GM12865 (cell line): ENCODE data around the gene PRCD.
A peak's percentile ranks its signal among the peaks of the same experiment; 100 is the strongest.
"Not testable (repeated sequence)": the region's sequence is repeated elsewhere in the genome, so short reads cannot be mapped to it uniquely, and the experiment has no call there.

Experiments used
- DNase-seq: peaks from one replicate; pipeline ENCODE4 v3.0.0; 2010; ENCODE audit warnings: low read depth
- H3K4me3 ChIP-seq: 2 replicates; pipeline ENCODE4 v1.5.1; 2011; ENCODE audit warnings: mild to moderate bottlenecking, low read depth, low read length, control low read depth
- CTCF ChIP-seq: IDR thresholded peaks from 2 replicates; pipeline ENCODE4 v1.5.1; 2011; ENCODE audit warnings: low read length, control low read depth, low read depth, inconsistent platforms; ENCODE audit not compliant: insufficient read depth; ENCODE audit errors: missing control alignments

PRCD gene

GRCh38 chr17:76524598-76525512, 15.0 kb upstream of the PRCD start:
- DNase-seq = no peak
- H3K4me3 ChIP-seq = no peak overlapping the region
- no peak for TF ChIP-seq CTCF

- not testable (repeated sequence) for DNase-seq, H3K4me3 ChIP-seq
Measured at GRCh38 chr17:76525513-76525833, 14.4 kb upstream of the PRCD start.

DNA sequence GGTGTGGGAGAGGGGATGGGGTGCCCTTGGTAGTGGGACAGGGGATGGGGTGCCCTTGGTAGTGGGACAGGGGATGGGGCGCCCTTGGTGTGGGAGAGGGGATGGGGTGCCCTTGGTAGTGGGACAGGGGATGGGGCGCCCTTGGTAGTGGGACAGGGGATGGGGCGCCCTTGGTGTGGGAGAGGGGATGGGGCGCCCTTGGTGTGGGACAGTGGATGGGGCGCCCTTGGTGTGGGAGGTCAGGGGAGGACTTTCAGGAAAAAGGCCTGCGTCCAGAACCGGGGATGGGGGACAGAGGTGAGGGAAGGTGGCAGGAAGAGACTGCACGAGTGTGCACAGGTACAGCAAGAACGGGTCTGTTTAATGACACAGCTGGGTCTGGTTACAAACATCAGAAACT, 12.8 kb upstream of the PRCD start:
- not testable (repeated sequence) for DNase-seq, H3K4me3 ChIP-seq

GRCh38 chr17:76527430-76528111, 12.3 kb upstream of the PRCD start:
- peak; percentile 6 for TF ChIP-seq CTCF
- H3K4me3 ChIP-seq = peak overlapping the region; percentile 51
- peak; percentile 63 for DNase-seq

- H3K4me3 ChIP-seq = peak overlapping the region; percentile 51
- TF ChIP-seq CTCF = no peak
- DNase-seq = peak; percentile 67
Measured at GRCh38 chr17:76528156-76528527, 11.7 kb upstream of the PRCD start.

GRCh38 chr17:76528528-76529223, 11.2 kb upstream of the PRCD start:
- TF ChIP-seq CTCF = no peak
- peak; percentile 48 for DNase-seq
- H3K4me3 ChIP-seq = peak overlapping the region; percentile 51

DNA sequence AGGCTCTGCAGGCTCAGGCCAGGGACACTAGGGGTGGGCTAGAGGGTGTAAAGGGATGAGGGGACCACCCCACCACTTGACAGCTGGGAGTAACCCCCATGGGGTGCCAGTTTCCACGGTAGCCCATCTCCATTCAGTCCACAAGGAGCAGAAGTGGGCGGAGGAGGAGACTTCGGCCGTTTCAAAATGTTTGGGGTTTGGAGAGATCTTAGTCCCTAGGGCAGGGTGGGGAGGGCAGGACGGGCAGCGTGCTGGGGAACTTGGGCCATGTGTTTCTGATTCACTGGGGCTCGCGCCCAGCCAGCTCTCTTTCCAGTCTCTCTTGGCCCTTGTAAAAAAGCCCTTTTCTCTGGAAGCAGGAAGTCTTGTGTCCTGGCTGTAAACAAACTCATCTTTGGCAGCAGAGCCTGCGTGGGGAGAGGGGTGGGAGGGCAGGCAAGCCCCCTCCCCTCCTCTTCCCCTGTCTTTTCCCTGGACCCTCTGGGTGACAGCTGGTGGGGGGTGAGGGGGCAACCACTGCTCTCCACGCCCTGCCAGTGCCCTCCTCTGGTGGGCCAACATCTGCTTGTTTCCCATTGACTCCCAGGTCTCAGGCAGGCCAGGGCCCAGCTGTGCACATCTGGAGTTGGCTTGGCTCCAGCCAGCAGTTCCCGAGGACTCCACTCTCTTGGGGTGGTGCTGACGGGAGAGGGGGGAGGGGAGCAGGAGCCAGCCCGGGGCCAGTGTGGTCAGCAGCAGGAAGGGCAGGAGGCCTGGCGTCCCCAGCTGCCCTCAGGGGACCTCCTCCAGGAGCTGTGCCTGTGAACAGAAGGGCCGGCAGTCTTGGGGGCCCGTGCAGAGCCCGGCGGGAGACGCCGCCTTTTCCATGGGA, 10.4 kb upstream of the PRCD start:
- no peak for DNase-seq
- H3K4me3 ChIP-seq = no peak overlapping the region
- TF ChIP-seq CTCF = no peak
